Tibial nerve (tissue), 4 donors: ENCODE results near the gene OPN1MW2.
"Not testable (repeated sequence)": the region's sequence is repeated elsewhere in the genome, so short reads cannot be mapped to it uniquely, and the experiment has no call there.

ENCODE experiments used
- CTCF ChIP-seq, 5 experiments: fragments of 200-600 bp in 3 of 5; fragments of 450-650 bp in 2 of 5; sonication (generic) in 3 of 5; IDR thresholded peaks; one replicate each; pipeline ENCODE4 v1.5.1; 2016 to 2019; ENCODE audit warnings: antibody characterized with exemption in 5 of 5, mild to moderate bottlenecking in 3 of 5, moderate library complexity in 2 of 5
- EP300 ChIP-seq, 2 donors: sonication (generic); formaldehyde crosslinking; IDR thresholded peaks; one replicate each; pipeline ENCODE4 v1.6.1; 2017; ENCODE audit warnings: antibody characterized with exemption in 2 of 2, mild to moderate bottlenecking in 1 of 2
- POLR2A ChIP-seq, 2 donors: fragments of 450-650 bp; IDR thresholded peaks; one replicate each; pipeline ENCODE4 v1.6.1; 2017; ENCODE audit warnings: antibody characterized with exemption in 2 of 2, mild to moderate bottlenecking in 2 of 2, moderate library complexity in 2 of 2

- not testable (repeated sequence) for TF ChIP-seq CTCF, POLR2A, EP300 (IDR thresholded peaks at IDR 0.05)
These were observed 9.7 kb upstream of the OPN1MW2 start for GRCh38 chrX:154209670-154210418.
